OCI-LY1 (cell line): ENCODE results near the gene DPP6.

Experiments
- H2AFZ ChIP-seq: fragments of 200-600 bp; sonication (generic), shearing (Covaris generic); 2 replicates; pipeline ENCODE4 v1.6.0; 2014; ENCODE audit warnings: antibody characterized with exemption, mild to moderate bottlenecking, low read length
- H3F3A ChIP-seq: fragments of 200-600 bp; sonication (generic), shearing (Covaris generic); 2 replicates; pipeline ENCODE4 v1.6.0; 2014; ENCODE audit warnings: mild to moderate bottlenecking, antibody characterized with exemption, low read length, moderate library complexity; ENCODE audit not compliant: insufficient read depth
- H3K27ac ChIP-seq: fragments of 200-600 bp; sonication (generic); 2 replicates; pipeline ENCODE4 v1.5.1; 2014; ENCODE audit warnings: low read length, mixed run types, mild to moderate bottlenecking, low read depth; ENCODE audit not compliant: poor library complexity, severe bottlenecking
- H3K27me3 ChIP-seq: fragments of 200-600 bp; sonication (generic); 2 replicates; pipeline ENCODE4 v1.6.0; 2014; ENCODE audit warnings: antibody characterized with exemption, mild to moderate bottlenecking, low read length, moderate library complexity; ENCODE audit not compliant: insufficient read depth
- H3K36me3 ChIP-seq: fragments of 200-600 bp; sonication (generic); 2 replicates; pipeline ENCODE4 v1.6.1; 2014; ENCODE audit warnings: mild to moderate bottlenecking, antibody characterized with exemption, low read length, moderate library complexity, mixed read lengths; ENCODE audit not compliant: insufficient read depth
- H3K4me1 ChIP-seq: fragments of 200-600 bp; sonication (generic); 2 replicates; pipeline ENCODE4 v1.5.1; 2014; ENCODE audit warnings: mild to moderate bottlenecking, low read length, moderate library complexity; ENCODE audit not compliant: insufficient read depth, severe bottlenecking
- H3K4me2 ChIP-seq: fragments of 200-600 bp; sonication (generic), shearing (Covaris generic); 2 replicates; pipeline ENCODE4 v1.6.1; 2014; ENCODE audit warnings: low read length
- H3K4me3 ChIP-seq: fragments of 200-600 bp; sonication (generic); 2 replicates; pipeline ENCODE4 v1.5.1; 2014; ENCODE audit warnings: low read length, low read depth, mild to moderate bottlenecking, mixed read lengths; ENCODE audit not compliant: poor library complexity, severe bottlenecking
- H3K79me2 ChIP-seq: fragments of 200-600 bp; shearing (Covaris generic); 2 replicates; pipeline ENCODE4 v1.6.1; 2016; ENCODE audit warnings: mixed run types, low read length, mixed read lengths; ENCODE audit not compliant: insufficient read depth
- H3K9ac ChIP-seq: fragments of 200-600 bp; sonication (generic), shearing (Covaris generic); 2 replicates; pipeline ENCODE4 v1.6.1; 2014; ENCODE audit warnings: mild to moderate bottlenecking, low read length, mixed read lengths
- H3K9me2 ChIP-seq: fragments of 200-600 bp; sonication (generic), shearing (Covaris generic); 2 replicates; pipeline ENCODE4 v1.6.1; 2014; ENCODE audit warnings: low read depth, mild to moderate bottlenecking, low read length, mixed read lengths
- H3K9me3 ChIP-seq: fragments of 200-600 bp; shearing (Covaris generic); 2 replicates; pipeline ENCODE4 v1.6.1; 2014; ENCODE audit warnings: low read length, mixed read lengths
- H4K20me1 ChIP-seq: fragments of 200-600 bp; sonication (generic), shearing (Covaris generic); 2 replicates; pipeline ENCODE4 v1.6.0; 2016; ENCODE audit warnings: mild to moderate bottlenecking, low read length; ENCODE audit not compliant: insufficient read depth
- CTCF ChIP-seq: fragments of 200-600 bp; sonication (generic), shearing (Covaris generic); IDR thresholded peaks from 2 replicates; pipeline ENCODE4 v1.5.1; 2017; ENCODE audit warnings: mild to moderate bottlenecking, antibody characterized with exemption, low read length, moderate library complexity, mixed read lengths
- EZH2 ChIP-seq: fragments of 200-600 bp; sonication (generic), shearing (Covaris generic); IDR thresholded peaks from 2 replicates; pipeline ENCODE4 v1.8.0; 2017; ENCODE audit warnings: borderline replicate concordance, mixed run types, mild to moderate bottlenecking, antibody characterized with exemption, low read length, moderate library complexity, mixed read lengths

The DPP6 gene

GRCh38 chr7:154433632-154434598 lies 381.7 kb downstream of the DPP6 start:
- Histone ChIP-seq H2AFZ (no peak overlapping the region), H3K27ac (no peak overlapping the region), H3K79me2 (no peaks in the 10 kb centered on the region), H4K20me1 (no peaks in the 10 kb centered on the region), H3K36me3 (no peaks in the 10 kb centered on the region), H3K27me3 (peaks cover 5% of the 10 kb centered on the region; the same call in 1 of the 2 replicates), H3K4me1 (no peaks in the 10 kb centered on the region), H3K9me3 (no peaks in the 10 kb centered on the region), H3K4me2 (no peak overlapping the region), H3K9me2 (no peaks in the 10 kb centered on the region), H3F3A (no peaks in the 10 kb centered on the region), H3K4me3 (no peak overlapping the region), H3K9ac (no peak overlapping the region)
- TF ChIP-seq EZH2 (no peak), CTCF (no peak)

GRCh38 chr7:154436560-154436959 lies 384.4 kb downstream of the DPP6 start:
- Histone ChIP-seq H3K79me2 (no peaks in the 10 kb centered on the region), H3K27ac (no peak overlapping the region), H4K20me1 (no peaks in the 10 kb centered on the region), H3F3A (no peaks in the 10 kb centered on the region), H3K9me2 (no peaks in the 10 kb centered on the region), H2AFZ (no peak overlapping the region), H3K27me3 (peaks cover 5% of the 10 kb centered on the region; the same call in 1 of the 2 replicates), H3K9ac (no peak overlapping the region), H3K4me2 (no peak overlapping the region), H3K4me3 (no peak overlapping the region), H3K36me3 (no peaks in the 10 kb centered on the region), H3K4me1 (no peaks in the 10 kb centered on the region), H3K9me3 (no peaks in the 10 kb centered on the region)
- TF ChIP-seq EZH2 = no peak
- no peak for TF ChIP-seq CTCF

GRCh38 chr7:154437234-154437633 lies 385.0 kb downstream of the DPP6 start:
- Histone ChIP-seq H2AFZ (no peak overlapping the region), H3K4me2 (no peak overlapping the region), H3K9ac (no peak overlapping the region), H3K36me3 (no peaks in the 10 kb centered on the region), H3F3A (no peaks in the 10 kb centered on the region), H3K27ac (no peak overlapping the region), H3K4me1 (no peaks in the 10 kb centered on the region), H3K4me3 (no peak overlapping the region), H3K9me3 (no peaks in the 10 kb centered on the region), H3K9me2 (no peaks in the 10 kb centered on the region), H3K27me3 (peaks cover 5% of the 10 kb centered on the region; the same call in 1 of the 2 replicates), H3K79me2 (no peaks in the 10 kb centered on the region), H4K20me1 (no peaks in the 10 kb centered on the region)
- TF ChIP-seq EZH2 (no peak), CTCF (no peak)
